ENCODE data around the gene THOC5.

Gene THOC5

GRCh38 chr22:29457730-29458129 lies 95.8 kb downstream of the THOC5 start:
- H3K9ac ChIP-seq (ENCODE audit: low read length), result no peak overlapping the region
- no peaks in the 10 kb centered on the region for H3K9me3 ChIP-seq (ENCODE audit: control insufficient read depth, low read length)
- H3K4me3 ChIP-seq (ENCODE audit: low read length), result no peak overlapping the region
- no peaks in the 10 kb centered on the region for H3K36me3 ChIP-seq (ENCODE audit: control insufficient read depth, insufficient read depth, low read length)
- H3K4me1 ChIP-seq (ENCODE audit: control insufficient read depth, insufficient read depth, low read length), result no peaks in the 10 kb centered on the region
- no peaks in the 10 kb centered on the region for H3K27me3 ChIP-seq (ENCODE audit: control insufficient read depth, insufficient read depth, low read length)

- H3K9me3 ChIP-seq (ENCODE audit: control insufficient read depth, low read length), result no peaks in the 10 kb centered on the region
- no peak overlapping the region for H3K9ac ChIP-seq (ENCODE audit: low read length)
- no peaks in the 10 kb centered on the region for H3K36me3 ChIP-seq (ENCODE audit: control insufficient read depth, insufficient read depth, low read length)
- no peaks in the 10 kb centered on the region for H3K4me1 ChIP-seq (ENCODE audit: control insufficient read depth, insufficient read depth, low read length)
- H3K27me3 ChIP-seq (ENCODE audit: control insufficient read depth, insufficient read depth, low read length), result no peaks in the 10 kb centered on the region
- no peak overlapping the region for H3K4me3 ChIP-seq (ENCODE audit: low read length)
Measured at GRCh38 chr22:29456211-29456671, 97.3 kb downstream of the THOC5 start.
